ENCODE results near the gene TMEM121.
"Not testable (repeated sequence)": the region's sequence is repeated elsewhere in the genome, so short reads cannot be mapped to it uniquely, and the experiment has no call there.

TMEM121 gene

GRCh38 chr14:105528586-105529318 is 2.4 kb downstream of the TMEM121 start:
- no peak for DNase-seq

GRCh38 chr14:105529319-105529568 is 2.9 kb downstream of the TMEM121 start:
- no peak for DNase-seq

- DNase-seq = no peak
These were observed 3.3 kb downstream of the TMEM121 start for GRCh38 chr14:105529569-105530284.

GRCh38 chr14:105530285-105531087 is 4.1 kb downstream of the TMEM121 start:
- DNase-seq = no peak

GRCh38 chr14:105531088-105531893 is 4.9 kb downstream of the TMEM121 start:
- no peak for DNase-seq

- no peak for DNase-seq
These were observed 5.7 kb downstream of the TMEM121 start for GRCh38 chr14:105531894-105532623.

GRCh38 chr14:105532735-105533141 is 6.4 kb downstream of the TMEM121 start:
- no peak for DNase-seq

GRCh38 chr14:105533391-105533790 is 7.0 kb downstream of the TMEM121 start:
- no peak for DNase-seq

GRCh38 chr14:105533811-105534498 is 7.6 kb downstream of the TMEM121 start:
- no peak for DNase-seq

GRCh38 chr14:105534586-105534985 is 8.2 kb downstream of the TMEM121 start:
- DNase-seq = no peak

GRCh38 chr14:105536051-105536450 is 9.7 kb downstream of the TMEM121 start:
- no peak for DNase-seq

GRCh38 chr14:105536691-105537579 is 10.6 kb downstream of the TMEM121 start:
- no peak for DNase-seq

GRCh38 chr14:105537580-105538474 is 11.4 kb downstream of the TMEM121 start:
- DNase-seq = no peak

GRCh38 chr14:105538481-105539049 is 12.2 kb downstream of the TMEM121 start:
- DNase-seq = no peak

GRCh38 chr14:105540811-105541210 is 14.4 kb downstream of the TMEM121 start:
- no peak for DNase-seq

GRCh38 chr14:105541218-105541875 is 15.0 kb downstream of the TMEM121 start:
- no peak for DNase-seq

- not testable (repeated sequence) for DNase-seq
These were observed 19.3 kb downstream of the TMEM121 start for GRCh38 chr14:105545676-105546075.

- DNase-seq = not testable (repeated sequence)
These were observed 20.0 kb downstream of the TMEM121 start for GRCh38 chr14:105546410-105546809.

Measured in cerebellar nuclear complex (tissue), 1 donor.